Heart left ventricle (tissue), 13 donors: ENCODE measurements around the gene SLC38A5.

Experiments
- POLR2A ChIP-seq, 2 donors: fragments of 450-650 bp; IDR thresholded peaks; one replicate each; pipeline ENCODE4 v1.6.1; 2017; ENCODE audit warnings: antibody characterized with exemption in 2 of 2, mild to moderate bottlenecking in 2 of 2, moderate library complexity in 2 of 2
- TF ChIP-seq, protein P1 (sequence below), 12 donors: fragments of 200-600 bp; sonication (generic) in 4 of 12; IDR thresholded peaks; one replicate each; pipeline versions ENCODE4 v1.5.0 to v1.8.0; 2018 to 2022; ENCODE audit warnings: antibody characterized with exemption in 12 of 12, mild to moderate bottlenecking in 5 of 12
- donor health status: ischemic (EF 13 %, LVEDD 7.1; RV severe dilation, severe dysfunction).
- donor health status: DM: no; HTN: yes; CAD: no.
- donor health status: DM: no; HTN: no; CAD: no.
- donor health status: ischemic (EF 25% LVEDD 6.9; RV normal size, moderate dysfunction).
- donor health status: ischemic (EF 25% LVEDD 5.7; RV mildly dilated, moderate dysfunction).
- donor health status: ischemic (EF 35%, LVEDD 5.7; RV mildly dilated, moderate dysfunction).
- donor health status: nonischemic (EF 11% LVEDD 7.7; RV severe dilation, severe dysfunction).
- donor health status: DM: yes; HTN: yes; CAD: no.
- donor health status: PGD.
- donor health status: ischemic (EF 29% LVEDD 5.4; RV normal size, mild dysfunction).
- donor health status: nonischemic (EF 23%, LVEDD 6.1; RV moderate dilation, normal function).

- TF ChIP-seq POLR2A (IDR thresholded peaks at IDR 0.05) = no peak
- TF ChIP-seq, protein P1, sequence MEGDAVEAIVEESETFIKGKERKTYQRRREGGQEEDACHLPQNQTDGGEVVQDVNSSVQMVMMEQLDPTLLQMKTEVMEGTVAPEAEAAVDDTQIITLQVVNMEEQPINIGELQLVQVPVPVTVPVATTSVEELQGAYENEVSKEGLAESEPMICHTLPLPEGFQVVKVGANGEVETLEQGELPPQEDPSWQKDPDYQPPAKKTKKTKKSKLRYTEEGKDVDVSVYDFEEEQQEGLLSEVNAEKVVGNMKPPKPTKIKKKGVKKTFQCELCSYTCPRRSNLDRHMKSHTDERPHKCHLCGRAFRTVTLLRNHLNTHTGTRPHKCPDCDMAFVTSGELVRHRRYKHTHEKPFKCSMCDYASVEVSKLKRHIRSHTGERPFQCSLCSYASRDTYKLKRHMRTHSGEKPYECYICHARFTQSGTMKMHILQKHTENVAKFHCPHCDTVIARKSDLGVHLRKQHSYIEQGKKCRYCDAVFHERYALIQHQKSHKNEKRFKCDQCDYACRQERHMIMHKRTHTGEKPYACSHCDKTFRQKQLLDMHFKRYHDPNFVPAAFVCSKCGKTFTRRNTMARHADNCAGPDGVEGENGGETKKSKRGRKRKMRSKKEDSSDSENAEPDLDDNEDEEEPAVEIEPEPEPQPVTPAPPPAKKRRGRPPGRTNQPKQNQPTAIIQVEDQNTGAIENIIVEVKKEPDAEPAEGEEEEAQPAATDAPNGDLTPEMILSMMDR (IDR thresholded peaks at IDR 0.05) = no peak
Observed at GRCh38 chrX:48513670-48514069, 43.6 kb upstream of the SLC38A5 start.
